MCF 10A (cell line): Measurements from ENCODE around the gene SVOP. TPM values are rescaled to one million over a fixed set of nuclear protein-coding genes. Genes with fewer than 3 reads are reported as not detected.

ENCODE experiments used
- BruUV-seq: library from RNA; stranded (reverse); fragments of 400-500 nt; replicated peaks from 2 replicates; lab custom pipeline; 2021; lab: Mats Ljungman, UMichigan
- CTCF ChIA-PET: fragments of 300-600 bp; sonication (Branson Sonifier 250); formaldehyde crosslinking; extraction: SDS; loops from one replicate; lab custom pipeline; 2021; ENCODE audit warnings: antibody characterized with exemption, inconsistent platforms; lab: Yijun Ruan, JAX
- POLR2A ChIA-PET: fragments of 300-600, 350-650 bp; sonication (Branson Sonifier 250); formaldehyde crosslinking; extraction: SDS; loops from one replicate; lab custom pipeline; 2020; ENCODE audit warnings: antibody characterized with exemption, inconsistent platforms; lab: Yijun Ruan, JAX
- DNase-seq: peaks from one replicate; pipeline ENCODE4 v3.0.0-alpha.2; 2018; ENCODE audit not compliant: unreplicated experiment
- H3K27ac Mint-ChIP-seq: one replicate; pipeline ENCODE4 v1.8.0; 2022; ENCODE audit warnings: mild to moderate bottlenecking, low read depth, mixed read lengths; ENCODE audit not compliant: unreplicated experiment
- H3K27me3 Mint-ChIP-seq: one replicate; pipeline ENCODE4 v1.8.0; 2022; ENCODE audit warnings: mixed read lengths; ENCODE audit not compliant: insufficient read depth, unreplicated experiment
- H3K36me3 Mint-ChIP-seq: one replicate; pipeline ENCODE4 v1.8.0; 2022; ENCODE audit warnings: mild to moderate bottlenecking, moderate library complexity, mixed read lengths; ENCODE audit not compliant: insufficient read depth, unreplicated experiment
- H3K4me1 Mint-ChIP-seq: one replicate; pipeline ENCODE4 v1.8.0; 2022; ENCODE audit warnings: mixed read lengths; ENCODE audit not compliant: insufficient read depth, unreplicated experiment
- H3K4me3 Mint-ChIP-seq: one replicate; pipeline ENCODE4 v1.8.0; 2022; ENCODE audit warnings: mild to moderate bottlenecking, moderate library complexity, mixed read lengths; ENCODE audit not compliant: unreplicated experiment
- H3K9me3 Mint-ChIP-seq: one replicate; pipeline ENCODE4 v1.8.0; 2022; ENCODE audit warnings: mixed read lengths; ENCODE audit not compliant: unreplicated experiment
- intact Hi-C: fragments of 100-400 bp; cut with micrococcal nuclease; formaldehyde crosslinking; loops from 2 replicates; pipeline ENCODE4 v1.14.1; 2022
- total RNA-seq: library from RNA; stranded (reverse); gene quantifications from 2 replicates; pipeline ENCODE4 v1.2.3, GENCODE V29; 2022
- TF ChIP-seq, protein P1 (sequence below): fragments of 200-600 bp; IDR thresholded peaks from one replicate; pipeline ENCODE4 v1.8.0; 2022; ENCODE audit warnings: antibody characterized with exemption, mild to moderate bottlenecking; ENCODE audit not compliant: unreplicated experiment

The SVOP gene
- total RNA-seq, 1 experiment from 2014 or later, result not detected

- peaks cover 45% of the 10 kb centered on the region for H3K27me3 Mint-ChIP-seq
- no TSS peak for BruUV-seq
- no peaks in the 10 kb centered on the region for H3K9me3 Mint-ChIP-seq
- TF ChIP-seq, protein P1, sequence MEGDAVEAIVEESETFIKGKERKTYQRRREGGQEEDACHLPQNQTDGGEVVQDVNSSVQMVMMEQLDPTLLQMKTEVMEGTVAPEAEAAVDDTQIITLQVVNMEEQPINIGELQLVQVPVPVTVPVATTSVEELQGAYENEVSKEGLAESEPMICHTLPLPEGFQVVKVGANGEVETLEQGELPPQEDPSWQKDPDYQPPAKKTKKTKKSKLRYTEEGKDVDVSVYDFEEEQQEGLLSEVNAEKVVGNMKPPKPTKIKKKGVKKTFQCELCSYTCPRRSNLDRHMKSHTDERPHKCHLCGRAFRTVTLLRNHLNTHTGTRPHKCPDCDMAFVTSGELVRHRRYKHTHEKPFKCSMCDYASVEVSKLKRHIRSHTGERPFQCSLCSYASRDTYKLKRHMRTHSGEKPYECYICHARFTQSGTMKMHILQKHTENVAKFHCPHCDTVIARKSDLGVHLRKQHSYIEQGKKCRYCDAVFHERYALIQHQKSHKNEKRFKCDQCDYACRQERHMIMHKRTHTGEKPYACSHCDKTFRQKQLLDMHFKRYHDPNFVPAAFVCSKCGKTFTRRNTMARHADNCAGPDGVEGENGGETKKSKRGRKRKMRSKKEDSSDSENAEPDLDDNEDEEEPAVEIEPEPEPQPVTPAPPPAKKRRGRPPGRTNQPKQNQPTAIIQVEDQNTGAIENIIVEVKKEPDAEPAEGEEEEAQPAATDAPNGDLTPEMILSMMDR, result no peak
- ChIA-PET POLR2A (no interaction called here), CTCF (no interaction called here)
- intact Hi-C loops, result no loop called here
- H3K4me1 Mint-ChIP-seq, result no peaks in the 10 kb centered on the region
- H3K27ac Mint-ChIP-seq, result no peak overlapping the region
- H3K4me3 Mint-ChIP-seq, result no peak overlapping the region
- H3K36me3 Mint-ChIP-seq, result no peaks in the 10 kb centered on the region
- DNase-seq, result no peak
These were observed 10.6 kb downstream of the SVOP start for GRCh38 chr12:109010259-109010658.

DNA sequence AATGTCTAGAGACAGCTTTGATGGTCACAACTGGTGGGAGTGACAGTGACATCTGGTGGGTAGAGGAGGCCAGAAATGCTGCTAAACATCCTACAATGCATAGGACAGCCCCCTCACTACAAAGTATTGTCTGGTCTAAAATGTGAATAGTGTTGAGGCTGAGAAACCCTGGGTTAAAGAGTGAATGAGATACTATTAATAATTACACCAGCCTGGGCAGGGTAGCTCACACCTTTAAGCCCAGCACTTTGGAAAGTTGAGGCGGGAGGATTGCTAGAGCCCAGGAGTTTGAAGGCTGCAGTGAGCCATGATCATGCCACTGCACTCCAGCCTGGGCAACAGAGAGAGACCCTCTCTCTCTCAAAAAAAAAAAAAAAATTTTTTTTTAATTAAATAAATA is 11.1 kb downstream of the SVOP start:
- H3K27ac Mint-ChIP-seq, result no peak overlapping the region
- no TSS peak for BruUV-seq

GRCh38 chr12:109004017-109004416 is 16.9 kb downstream of the SVOP start:
- no peak for DNase-seq
- Mint-ChIP-seq H3K36me3 (no peaks in the 10 kb centered on the region), H3K4me3 (no peak overlapping the region), H3K9me3 (no peaks in the 10 kb centered on the region), H3K27me3 (no peaks in the 10 kb centered on the region), H3K27ac (no peak overlapping the region), H3K4me1 (no peaks in the 10 kb centered on the region)
- TF ChIP-seq, protein P1, result no peak
- BruUV-seq, result no TSS peak
- CTCF ChIA-PET, result no interaction called here
- POLR2A ChIA-PET, result no interaction called here
- intact Hi-C loops, result no loop called here

More for the DNA sequence above, 11.1 kb downstream of the SVOP start:
- no peak for DNase-seq
- Mint-ChIP-seq H3K4me1 (no peaks in the 10 kb centered on the region), H3K36me3 (no peaks in the 10 kb centered on the region), H3K27me3 (peaks cover 40% of the 10 kb centered on the region), H3K4me3 (no peak overlapping the region), H3K9me3 (no peaks in the 10 kb centered on the region)
- intact Hi-C loops, result no loop called here
- TF ChIP-seq, protein P1, result no peak
- POLR2A ChIA-PET, result no interaction called here
- CTCF ChIA-PET, result no interaction called here

- TF ChIP-seq, protein P1, result no peak
- DNase-seq, result no peak
- no peak overlapping the region for H3K27ac Mint-ChIP-seq
- no peaks in the 10 kb centered on the region for H3K4me1 Mint-ChIP-seq
- intact Hi-C loops, result no loop called here
- POLR2A ChIA-PET, result interaction anchor here (0.6 kb wide), 1 partner anchor 250 kb away, joined by 3 read pairs; no protein-coding TSS in a partner anchor
- H3K9me3 Mint-ChIP-seq, result peaks cover 7% of the 10 kb centered on the region
- H3K36me3 Mint-ChIP-seq, result no peaks in the 10 kb centered on the region
- H3K27me3 Mint-ChIP-seq, result no peaks in the 10 kb centered on the region
- CTCF ChIA-PET, result interaction anchor here (0.5 kb wide), 1 partner anchor 461 kb away, joined by 3 read pairs; no protein-coding TSS in a partner anchor
- no TSS peak for BruUV-seq
- no peak overlapping the region for H3K4me3 Mint-ChIP-seq
These were observed 24.5 kb downstream of the SVOP start for GRCh38 chr12:108996320-108996719.
